Activated effector memory CD4-positive, alpha-beta T cell treated with Interleukin-2 at 50 U/mL for 16 hours (primary cell): Measurements from ENCODE around the gene TMTC2.

Experiments
- DNase-seq: peaks from one replicate; pipeline ENCODE4 v3.0.0-alpha.2; 2020

TMTC2 gene

GRCh38 chr12:82686168-82687020 lies at the start of gene TMTC2:
Gene TMTC2, plus strand, starts transcription at chr12:82686906.
- peak; percentile 85 for DNase-seq

GRCh38 chr12:82638324-82638723 lies 48.4 kb upstream of the TMTC2 start:
- no peak for DNase-seq

GRCh38 chr12:82644896-82645295 lies 41.8 kb upstream of the TMTC2 start:
- DNase-seq = no peak

GRCh38 chr12:82645414-82645813 lies 41.3 kb upstream of the TMTC2 start:
- DNase-seq = no peak

- DNase-seq = no peak
These were observed 38.9 kb upstream of the TMTC2 start for GRCh38 chr12:82647853-82648252.

- no peak for DNase-seq
These were observed 38.3 kb upstream of the TMTC2 start for GRCh38 chr12:82648259-82648909.

- peak; percentile 4 for DNase-seq
These were observed 35.9 kb upstream of the TMTC2 start for GRCh38 chr12:82650627-82651337.

- no peak for DNase-seq
These were observed 35.2 kb upstream of the TMTC2 start for GRCh38 chr12:82651489-82651888.

GRCh38 chr12:82652071-82652470 lies 34.6 kb upstream of the TMTC2 start:
- no peak for DNase-seq

- no peak for DNase-seq
These were observed 31.0 kb upstream of the TMTC2 start for GRCh38 chr12:82655751-82656150.

GRCh38 chr12:82659343-82660207 lies 27.1 kb upstream of the TMTC2 start:
- no peak for DNase-seq

GRCh38 chr12:82660541-82661325 lies 26.0 kb upstream of the TMTC2 start:
- no peak for DNase-seq

- no peak for DNase-seq
These were observed 22.8 kb upstream of the TMTC2 start for GRCh38 chr12:82663893-82664292.

- no peak for DNase-seq
These were observed 21.4 kb upstream of the TMTC2 start for GRCh38 chr12:82665142-82665923.

GRCh38 chr12:82666830-82667229 lies 19.9 kb upstream of the TMTC2 start:
- no peak for DNase-seq

GRCh38 chr12:82671673-82672195 lies 15.0 kb upstream of the TMTC2 start:
- no peak for DNase-seq

- DNase-seq = no peak
These were observed 13.8 kb upstream of the TMTC2 start for GRCh38 chr12:82672811-82673495.

GRCh38 chr12:82673698-82674097 lies 13.0 kb upstream of the TMTC2 start:
- DNase-seq = no peak

- no peak for DNase-seq
These were observed 11.5 kb upstream of the TMTC2 start for GRCh38 chr12:82675246-82675645.

GRCh38 chr12:82682326-82682725 lies 4.4 kb upstream of the TMTC2 start:
- DNase-seq = no peak
